Rectal smooth muscle tissue (tissue), 1 donor: ENCODE results near the gene KCND2.

Source experiments
- H3K27ac ChIP-seq: one replicate; pipeline ENCODE4 v1.7.0; 2013; ENCODE audit warnings: low read depth, low read length, inconsistent platforms
- H3K27me3 ChIP-seq: one replicate; pipeline ENCODE4 v1.7.0; 2013; ENCODE audit warnings: low read length; ENCODE audit not compliant: control insufficient read depth, insufficient read depth
- H3K36me3 ChIP-seq: one replicate; pipeline ENCODE4 v1.7.0; 2013; ENCODE audit warnings: low read length; ENCODE audit not compliant: control insufficient read depth, insufficient read depth
- H3K4me1 ChIP-seq: one replicate; pipeline ENCODE4 v1.7.0; 2013; ENCODE audit warnings: low read length; ENCODE audit not compliant: control insufficient read depth, insufficient read depth
- H3K4me3 ChIP-seq: one replicate; pipeline ENCODE4 v1.7.0; 2013; ENCODE audit warnings: low read length
- H3K9ac ChIP-seq: one replicate; pipeline ENCODE4 v1.7.0; 2013; ENCODE audit warnings: low read length

Gene KCND2

DNA sequence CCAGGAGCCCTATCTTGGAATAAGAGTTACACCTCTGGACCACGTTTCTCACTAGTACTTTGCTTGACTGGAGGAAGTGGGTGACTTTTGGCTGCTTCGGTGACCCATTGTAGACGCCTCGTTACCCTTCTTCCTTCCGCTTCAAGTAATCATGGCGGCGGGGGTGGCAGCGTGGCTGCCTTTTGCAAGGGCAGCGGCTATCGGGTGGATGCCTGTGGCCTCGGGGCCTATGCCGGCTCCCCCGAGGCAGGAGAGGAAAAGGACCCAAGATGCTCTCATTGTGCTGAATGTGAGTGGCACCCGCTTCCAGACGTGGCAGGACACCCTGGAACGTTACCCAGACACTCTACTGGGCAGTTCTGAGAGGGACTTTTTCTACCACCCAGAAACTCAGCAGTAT is 1.5 kb downstream of the KCND2 start:
- Histone ChIP-seq H3K36me3 (no peaks in the 10 kb centered on the region), H3K4me1 (no peaks in the 10 kb centered on the region), H3K27ac (no peak overlapping the region), H3K4me3 (no peak overlapping the region), H3K9ac (no peak overlapping the region), H3K27me3 (no peaks in the 10 kb centered on the region)

GRCh38 chr7:120274899-120275298 is 1.9 kb downstream of the KCND2 start:
- no peak overlapping the region for H3K27ac ChIP-seq
- no peak overlapping the region for H3K9ac ChIP-seq
- no peaks in the 10 kb centered on the region for H3K4me1 ChIP-seq
- H3K36me3 ChIP-seq: no peaks in the 10 kb centered on the region
- no peak overlapping the region for H3K4me3 ChIP-seq
- H3K27me3 ChIP-seq: no peaks in the 10 kb centered on the region

GRCh38 chr7:120276720-120277119 is 3.7 kb downstream of the KCND2 start:
- Histone ChIP-seq H3K4me3 (no peak overlapping the region), H3K27me3 (no peaks in the 10 kb centered on the region), H3K4me1 (no peaks in the 10 kb centered on the region), H3K9ac (no peak overlapping the region), H3K36me3 (no peaks in the 10 kb centered on the region), H3K27ac (no peak overlapping the region)

DNA sequence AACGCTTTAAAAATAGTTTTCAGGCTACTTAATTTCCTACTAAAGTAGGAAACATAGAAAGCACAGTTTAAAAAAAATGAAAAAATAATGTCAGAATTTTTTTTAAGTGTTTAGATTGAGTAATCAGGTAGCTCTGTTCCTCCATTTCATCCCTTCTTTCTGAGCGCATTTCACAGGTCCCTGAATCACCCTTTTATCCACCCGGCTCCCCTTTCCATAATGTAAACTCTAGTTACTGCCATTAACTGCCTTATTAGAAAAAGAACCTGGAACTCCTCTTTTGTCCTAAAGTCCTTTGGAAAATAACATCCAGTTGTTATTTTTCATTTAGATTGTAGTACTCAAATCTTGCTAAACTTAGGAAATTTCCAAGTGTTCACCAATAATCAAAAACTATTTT is 5.8 kb downstream of the KCND2 start:
- H3K9ac ChIP-seq: no peak overlapping the region
- no peaks in the 10 kb centered on the region for H3K27me3 ChIP-seq
- H3K36me3 ChIP-seq: no peaks in the 10 kb centered on the region
- no peaks in the 10 kb centered on the region for H3K4me1 ChIP-seq
- no peak overlapping the region for H3K27ac ChIP-seq
- no peak overlapping the region for H3K4me3 ChIP-seq

DNA sequence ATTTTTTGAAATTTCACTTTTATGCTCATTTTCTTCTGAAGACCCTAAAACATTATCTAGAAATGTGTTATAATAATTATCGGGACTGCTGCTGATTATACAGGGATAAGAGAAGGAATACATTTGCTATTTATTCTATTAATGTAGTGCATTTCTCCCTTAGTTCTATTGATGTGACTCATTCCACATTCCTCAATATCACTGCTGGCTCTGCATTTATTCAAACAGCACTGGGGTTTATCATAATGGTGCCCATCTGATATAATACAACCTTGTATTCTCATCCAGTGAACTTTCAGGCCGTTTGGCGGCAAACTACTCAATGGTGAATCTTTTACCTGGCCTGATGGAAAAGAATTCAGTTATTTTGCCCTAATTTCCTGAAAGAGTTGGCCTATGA is 7.8 kb downstream of the KCND2 start:
- Histone ChIP-seq H3K9ac (no peak overlapping the region), H3K27ac (no peak overlapping the region), H3K36me3 (no peaks in the 10 kb centered on the region), H3K4me3 (no peak overlapping the region), H3K27me3 (no peaks in the 10 kb centered on the region), H3K4me1 (no peaks in the 10 kb centered on the region)

DNA sequence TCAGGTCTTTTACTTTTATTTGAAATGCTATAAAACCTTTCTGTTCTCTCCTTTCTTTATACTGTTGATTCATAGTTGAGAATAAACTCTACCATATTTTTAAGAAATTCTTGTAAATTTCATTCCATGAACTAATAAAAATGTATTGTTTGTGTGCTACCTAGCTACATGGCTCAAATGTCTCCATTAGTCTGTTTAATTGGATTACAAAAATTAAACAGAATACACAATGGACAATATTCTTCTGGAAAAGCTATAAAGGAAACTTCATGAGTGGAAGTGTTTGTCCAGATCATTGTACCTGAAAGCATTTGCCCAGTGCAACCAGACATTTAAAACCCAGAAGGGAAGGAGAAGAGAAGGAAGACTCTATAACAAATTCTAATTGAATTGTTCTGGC is 20.1 kb downstream of the KCND2 start:
- no peaks in the 10 kb centered on the region for H3K36me3 ChIP-seq
- H3K27me3 ChIP-seq: no peaks in the 10 kb centered on the region
- H3K4me3 ChIP-seq: no peak overlapping the region
- no peak overlapping the region for H3K9ac ChIP-seq
- H3K4me1 ChIP-seq: no peaks in the 10 kb centered on the region
- H3K27ac ChIP-seq: no peak overlapping the region

- H3K4me3 ChIP-seq: no peak overlapping the region
- no peaks in the 10 kb centered on the region for H3K36me3 ChIP-seq
- H3K9ac ChIP-seq: no peak overlapping the region
- no peak overlapping the region for H3K27ac ChIP-seq
- H3K4me1 ChIP-seq: no peaks in the 10 kb centered on the region
- H3K27me3 ChIP-seq: no peaks in the 10 kb centered on the region
Measured at GRCh38 chr7:120302190-120302589, 29.2 kb downstream of the KCND2 start.

- no peaks in the 10 kb centered on the region for H3K27me3 ChIP-seq
- no peak overlapping the region for H3K4me3 ChIP-seq
- no peak overlapping the region for H3K9ac ChIP-seq
- no peaks in the 10 kb centered on the region for H3K4me1 ChIP-seq
- no peaks in the 10 kb centered on the region for H3K36me3 ChIP-seq
- H3K27ac ChIP-seq: no peak overlapping the region
Measured at GRCh38 chr7:120303105-120303504, 30.1 kb downstream of the KCND2 start.

DNA sequence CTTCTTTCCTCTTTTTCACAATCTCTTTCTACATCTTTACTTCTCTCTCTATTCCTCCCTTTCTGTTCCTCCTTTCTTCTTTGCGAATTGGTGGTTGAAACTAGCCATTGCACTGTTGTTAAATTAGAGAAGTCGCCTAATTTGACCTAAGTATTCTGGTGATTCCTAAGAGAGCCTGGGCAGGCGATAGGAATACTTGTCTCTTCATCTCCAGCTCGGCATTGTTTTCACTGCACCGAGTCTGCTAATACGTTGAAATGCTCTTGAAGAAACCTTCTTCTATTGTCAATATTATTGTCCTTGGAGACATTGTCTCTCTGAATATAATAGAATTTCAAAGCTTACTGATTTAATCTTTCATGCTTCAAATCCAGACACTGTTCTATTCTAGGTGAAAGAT is 31.7 kb downstream of the KCND2 start:
- Histone ChIP-seq H3K27me3 (no peaks in the 10 kb centered on the region), H3K9ac (no peak overlapping the region), H3K4me3 (no peak overlapping the region), H3K4me1 (no peaks in the 10 kb centered on the region), H3K36me3 (no peaks in the 10 kb centered on the region), H3K27ac (no peak overlapping the region)

- Histone ChIP-seq H3K36me3 (no peaks in the 10 kb centered on the region), H3K4me3 (no peak overlapping the region), H3K27me3 (no peaks in the 10 kb centered on the region), H3K4me1 (no peaks in the 10 kb centered on the region), H3K9ac (no peak overlapping the region), H3K27ac (no peak overlapping the region)
Measured at GRCh38 chr7:120307991-120308545, 35.1 kb downstream of the KCND2 start.

DNA sequence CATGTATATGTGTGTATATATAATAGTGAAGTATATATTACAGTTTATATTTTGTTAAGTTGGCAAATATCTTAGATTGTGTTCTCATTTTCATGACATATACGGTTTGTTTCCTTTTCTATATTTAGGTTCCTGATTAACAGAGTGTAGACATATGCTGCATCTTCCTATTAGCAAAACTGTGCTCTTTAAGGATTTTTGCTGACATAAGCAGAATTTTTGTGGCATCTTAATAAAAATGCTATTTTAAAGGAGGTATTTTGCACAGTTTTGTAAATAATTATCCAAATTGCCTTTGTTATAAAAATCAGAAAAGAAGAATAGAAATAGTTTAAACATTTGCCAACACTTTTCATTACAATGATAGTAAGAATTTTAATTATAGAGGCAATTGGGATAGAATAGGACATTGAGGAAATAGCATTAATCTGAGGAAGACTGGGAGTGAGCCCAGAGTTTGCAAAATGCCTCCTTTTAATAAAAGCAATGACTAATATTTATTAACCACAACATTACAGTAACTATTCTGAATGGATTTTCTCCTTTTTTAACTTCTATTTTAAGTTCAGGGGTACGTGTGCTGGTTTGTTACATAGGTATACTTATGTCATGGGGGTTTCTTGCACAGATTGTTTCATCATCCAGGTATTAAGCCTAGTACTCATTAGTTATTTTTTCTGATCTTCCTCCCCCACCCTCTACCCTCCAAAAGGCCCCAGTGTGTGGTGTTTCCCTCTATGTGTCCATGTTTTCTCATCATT is 38.2 kb downstream of the KCND2 start:
- no peaks in the 10 kb centered on the region for H3K27me3 ChIP-seq
- no peaks in the 10 kb centered on the region for H3K4me1 ChIP-seq
- H3K9ac ChIP-seq: no peak overlapping the region
- H3K4me3 ChIP-seq: no peak overlapping the region
- H3K36me3 ChIP-seq: no peaks in the 10 kb centered on the region
- no peak overlapping the region for H3K27ac ChIP-seq

- Histone ChIP-seq H3K4me1 (no peaks in the 10 kb centered on the region), H3K9ac (no peak overlapping the region), H3K4me3 (no peak overlapping the region), H3K27me3 (no peaks in the 10 kb centered on the region), H3K36me3 (no peaks in the 10 kb centered on the region), H3K27ac (no peak overlapping the region)
Measured at GRCh38 chr7:120320218-120320961, 47.4 kb downstream of the KCND2 start.
